Sigmoid colon (tissue), 4 donors: ENCODE measurements around the gene TPTE2.

Experiments
- CTCF ChIP-seq, 4 experiments: fragments of 450-650 bp in 3 of 4; fragments of 200-600 bp in 1 of 4; IDR thresholded peaks; one replicate each; pipeline ENCODE4 v1.5.1; 2016 to 2019; ENCODE audit warnings: antibody characterized with exemption in 4 of 4, mild to moderate bottlenecking in 3 of 4, moderate library complexity in 2 of 4
- EP300 ChIP-seq, 4 donors: sonication (generic); formaldehyde crosslinking; IDR thresholded peaks; one replicate each; pipeline ENCODE4 v1.6.1; 2017; ENCODE audit warnings: antibody characterized with exemption in 4 of 4

GRCh38 chr13:19597523-19597922, 36.2 kb upstream of the TPTE2 start:
- TF ChIP-seq CTCF (IDR thresholded peaks at IDR 0.05) = no peak
- TF ChIP-seq EP300 (IDR thresholded peaks at IDR 0.05) = no peak
